Measurements from ENCODE around the gene CEMIP. TPM values are rescaled to one million over a fixed set of nuclear protein-coding genes. Genes with fewer than 3 reads are reported as not detected.
A peak's percentile ranks its signal among the peaks of the same experiment; 100 is the strongest.

CEMIP gene
- total RNA-seq, 1 donor from 2014 or later = 0.77 TPM

- H3K27me3 Mint-ChIP-seq = no peaks in the 10 kb centered on the region
Observed at GRCh38 chr15:80972276-80972675, 193.1 kb downstream of the CEMIP start.

GRCh38 chr15:80974914-80975313 is 195.7 kb downstream of the CEMIP start:
- no peak for TF ChIP-seq CTCF (IDR thresholded peaks at IDR 0.05; ENCODE audit: unreplicated experiment)
- Mint-ChIP-seq H3K36me3 (ENCODE audit: insufficient read depth) (peaks cover 12% of the 10 kb centered on the region), H3K4me3 (ENCODE audit: low read depth) (no peak overlapping the region), H3K4me1 (ENCODE audit: low read depth) (peaks cover 3% of the 10 kb centered on the region), H3K27ac (no peak overlapping the region), H3K9me3 (ENCODE audit: low read depth) (no peaks in the 10 kb centered on the region), H3K27me3 (no peaks in the 10 kb centered on the region)
- DNase-seq (ENCODE audit: low spot score, unreplicated experiment) = no peak

More at GRCh38 chr15:80972276-80972675, 193.1 kb downstream of the CEMIP start:
- Mint-ChIP-seq H3K9me3 (ENCODE audit: low read depth) (no peaks in the 10 kb centered on the region), H3K4me3 (ENCODE audit: low read depth) (no peak overlapping the region), H3K36me3 (ENCODE audit: insufficient read depth) (no peaks in the 10 kb centered on the region), H3K4me1 (ENCODE audit: low read depth) (no peaks in the 10 kb centered on the region), H3K27ac (no peak overlapping the region)
- TF ChIP-seq CTCF (IDR thresholded peaks at IDR 0.05; ENCODE audit: unreplicated experiment) = no peak
- no peak for DNase-seq (ENCODE audit: low spot score, unreplicated experiment)

GRCh38 chr15:80976851-80977250 is 197.7 kb downstream of the CEMIP start:
- no peak for TF ChIP-seq CTCF (IDR thresholded peaks at IDR 0.05; ENCODE audit: unreplicated experiment)
- no peak for DNase-seq (ENCODE audit: low spot score, unreplicated experiment)

DNA sequence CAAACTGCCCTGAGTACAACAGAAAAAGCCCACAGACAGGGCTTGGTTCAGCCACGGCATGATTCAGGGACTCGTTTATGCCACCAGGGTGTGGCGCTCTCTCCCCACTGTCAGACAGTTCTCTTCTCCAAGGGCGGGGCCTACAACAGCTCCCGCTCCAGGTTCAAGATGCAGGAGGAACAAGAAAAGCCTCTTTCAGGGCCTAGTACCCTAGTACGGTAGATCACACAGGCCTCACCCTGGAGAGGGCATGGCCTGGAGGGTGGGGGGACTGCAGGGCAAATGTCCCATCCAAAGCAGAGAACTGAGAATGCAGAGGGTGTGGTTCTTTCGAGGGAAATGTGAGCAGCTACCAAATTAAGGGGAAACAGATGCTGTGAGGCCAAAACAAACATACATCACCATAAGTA is 198.5 kb downstream of the CEMIP start:
- peaks cover 3% of the 10 kb centered on the region for H3K4me1 Mint-ChIP-seq (ENCODE audit: low read depth)
- DNase-seq (ENCODE audit: low spot score, unreplicated experiment) = no peak
- H3K36me3 Mint-ChIP-seq (ENCODE audit: insufficient read depth) = peaks cover 19% of the 10 kb centered on the region
- no peaks in the 10 kb centered on the region for H3K27me3 Mint-ChIP-seq
- H3K27ac Mint-ChIP-seq = peak overlapping the region; percentile 54
- H3K4me3 Mint-ChIP-seq (ENCODE audit: low read depth) = no peak overlapping the region
- peak; percentile 60 for TF ChIP-seq CTCF (IDR thresholded peaks at IDR 0.05; ENCODE audit: unreplicated experiment)
- no peaks in the 10 kb centered on the region for H3K9me3 Mint-ChIP-seq (ENCODE audit: low read depth)

More at GRCh38 chr15:80976851-80977250, 197.7 kb downstream of the CEMIP start:
- H3K4me1 Mint-ChIP-seq (ENCODE audit: low read depth) = peaks cover 3% of the 10 kb centered on the region
- no peaks in the 10 kb centered on the region for H3K27me3 Mint-ChIP-seq
- peaks cover 15% of the 10 kb centered on the region for H3K36me3 Mint-ChIP-seq (ENCODE audit: insufficient read depth)
- H3K9me3 Mint-ChIP-seq (ENCODE audit: low read depth) = no peaks in the 10 kb centered on the region
- H3K27ac Mint-ChIP-seq = peak overlapping the region; percentile 82
- H3K4me3 Mint-ChIP-seq (ENCODE audit: low read depth) = no peak overlapping the region

- no peak for DNase-seq (ENCODE audit: low spot score, unreplicated experiment)
- TF ChIP-seq CTCF (IDR thresholded peaks at IDR 0.05; ENCODE audit: unreplicated experiment) = no peak
- Mint-ChIP-seq H3K4me1 (ENCODE audit: low read depth) (peaks cover 3% of the 10 kb centered on the region), H3K9me3 (ENCODE audit: low read depth) (no peaks in the 10 kb centered on the region), H3K4me3 (ENCODE audit: low read depth) (no peak overlapping the region), H3K27me3 (no peaks in the 10 kb centered on the region), H3K27ac (peak overlapping the region; percentile 91), H3K36me3 (ENCODE audit: insufficient read depth) (peaks cover 19% of the 10 kb centered on the region)
Observed at GRCh38 chr15:80978685-80979329, 199.6 kb downstream of the CEMIP start.

All from progenitor cell of endocrine pancreas (in vitro differentiated cells).